KG1 (cell line): Measurements from ENCODE around the gene OXTR.

Source experiments
- DNase-seq: peaks from one replicate; lab custom pipeline; 2025; lab: John Stamatoyannopoulos, UW

OXTR gene

DNA sequence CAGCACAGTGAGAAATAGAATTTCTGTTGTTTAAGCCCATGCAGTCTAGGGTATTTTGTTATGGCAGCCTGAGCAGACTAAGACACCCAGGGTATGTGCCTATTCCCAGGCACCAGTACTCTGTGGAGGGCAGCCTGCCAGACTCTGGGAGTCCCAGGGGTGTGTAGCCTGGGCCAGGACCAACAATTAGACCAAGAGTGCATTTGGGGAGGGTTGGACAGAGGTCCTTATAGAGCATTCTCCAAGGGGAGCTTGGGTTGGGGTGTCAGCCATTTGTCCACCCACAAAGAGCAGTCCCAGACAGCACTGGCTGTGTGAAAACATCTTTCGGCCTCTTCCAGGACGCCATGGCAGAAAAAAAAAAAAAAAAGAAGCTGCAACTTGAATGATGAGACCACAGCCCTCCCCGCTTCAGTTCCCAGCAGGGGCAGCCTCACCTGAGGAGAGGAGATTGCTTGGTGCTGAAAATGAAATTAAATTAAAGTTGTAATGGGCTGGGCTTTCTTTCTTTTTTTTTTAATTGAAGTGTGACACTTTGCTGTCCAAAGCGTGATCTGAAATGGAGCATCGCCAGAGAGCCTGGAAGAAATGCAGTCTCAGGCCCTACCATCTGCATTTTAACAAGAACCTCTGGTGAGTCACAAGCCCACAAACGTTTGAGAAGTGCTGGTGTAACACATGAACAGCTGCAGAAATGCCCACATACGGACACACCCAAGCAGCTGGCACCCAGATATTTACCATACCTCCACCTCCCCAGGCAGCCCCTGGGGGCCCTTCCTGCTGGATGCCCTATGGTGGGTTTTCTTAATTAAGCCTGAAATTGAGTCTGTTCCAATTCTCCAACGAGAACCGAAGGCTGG, 57.1 kb downstream of the OXTR start:
- no peak for DNase-seq

GRCh38 chr3:8709801-8710507, 59.5 kb downstream of the OXTR start:
- no peak for DNase-seq

DNA sequence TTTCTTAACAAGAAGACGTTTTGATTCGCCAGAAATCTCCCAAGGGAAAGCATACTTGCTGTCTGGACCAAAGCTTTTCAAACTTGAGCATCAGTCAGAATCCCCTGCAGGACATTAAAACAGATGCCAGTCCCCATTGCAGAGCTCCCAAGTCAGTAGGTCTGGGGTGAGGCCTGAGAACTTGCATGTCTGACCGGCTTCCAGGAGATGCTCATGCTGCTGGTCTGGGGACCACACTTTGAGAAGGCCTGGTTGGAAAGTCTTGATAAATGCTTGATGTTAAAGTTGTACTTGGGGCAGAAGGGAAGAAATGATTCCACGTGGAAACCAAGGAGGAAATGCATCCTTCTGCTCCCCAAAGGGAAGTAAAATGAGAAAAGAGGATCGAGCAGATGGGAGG, 60.1 kb downstream of the OXTR start:
- DNase-seq = no peak

DNA sequence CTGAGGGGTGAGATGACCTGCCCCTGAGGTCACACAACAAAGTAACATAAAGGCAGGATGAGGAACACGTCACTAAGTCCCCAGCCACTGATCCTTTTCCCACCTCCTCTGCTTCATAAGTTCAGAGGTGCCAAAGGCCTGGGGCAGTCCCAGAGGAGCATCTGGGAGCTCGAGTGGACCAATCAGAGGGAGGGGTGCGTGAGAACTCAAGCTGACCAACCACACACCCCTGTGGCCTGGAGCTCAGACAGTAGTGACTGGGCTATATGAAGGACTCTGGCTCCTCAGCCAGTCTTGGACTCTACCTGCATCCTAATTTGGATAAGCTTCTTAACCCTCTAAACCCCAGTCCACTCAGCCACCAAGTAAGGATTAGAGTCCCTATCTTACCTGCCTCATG, 63.8 kb downstream of the OXTR start:
- DNase-seq = no peak

DNA sequence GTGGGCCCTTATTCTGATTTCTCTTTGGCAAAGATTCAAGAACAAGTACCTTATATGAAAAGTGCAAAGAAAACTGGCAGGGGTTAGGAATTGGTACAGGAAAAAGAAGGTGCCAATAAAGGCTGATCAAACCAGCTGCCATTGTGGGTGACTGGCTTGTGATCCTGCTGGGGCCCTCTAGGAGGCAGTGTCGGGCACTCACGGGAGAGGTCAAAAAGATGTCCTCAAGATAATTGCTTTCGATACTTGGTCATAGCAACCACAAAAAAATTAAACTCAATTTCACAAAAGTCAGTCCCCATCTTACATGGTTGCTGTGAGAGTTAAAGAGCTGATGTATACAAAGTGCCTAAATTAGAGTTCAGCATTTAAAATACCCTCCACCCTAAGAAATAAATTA, 66.9 kb downstream of the OXTR start:
- DNase-seq = no peak
